ENCODE measurements around the gene PSMD11.
"Not testable (repeated sequence)": the region's sequence is repeated elsewhere in the genome, so short reads cannot be mapped to it uniquely, and the experiment has no call there.

The PSMD11 gene

DNA sequence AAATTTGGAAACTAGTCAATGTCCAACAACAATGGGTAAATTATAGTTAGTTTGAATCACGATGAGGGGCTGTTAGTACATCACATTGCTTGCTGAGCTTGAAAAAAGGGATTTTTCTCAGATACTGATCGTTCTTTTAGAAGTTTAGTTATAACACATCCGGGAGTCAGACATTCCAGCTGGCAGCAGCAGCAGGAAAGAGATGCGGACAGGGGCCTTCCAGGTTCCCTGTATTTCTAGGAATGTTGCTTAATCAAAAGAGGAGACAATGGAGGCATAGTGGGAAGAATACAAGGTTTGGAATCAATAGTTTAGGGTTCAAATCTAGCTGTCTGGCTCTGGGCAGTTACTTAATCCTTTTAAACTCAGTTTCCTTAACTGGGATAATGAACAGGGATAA is 70.3 kb downstream of the PSMD11 start:
- no peak for DNase-seq (ENCODE audit: low spot score)

GRCh38 chr17:32515677-32516383 is 71.5 kb downstream of the PSMD11 start:
- no peak for DNase-seq (ENCODE audit: low spot score)

DNA sequence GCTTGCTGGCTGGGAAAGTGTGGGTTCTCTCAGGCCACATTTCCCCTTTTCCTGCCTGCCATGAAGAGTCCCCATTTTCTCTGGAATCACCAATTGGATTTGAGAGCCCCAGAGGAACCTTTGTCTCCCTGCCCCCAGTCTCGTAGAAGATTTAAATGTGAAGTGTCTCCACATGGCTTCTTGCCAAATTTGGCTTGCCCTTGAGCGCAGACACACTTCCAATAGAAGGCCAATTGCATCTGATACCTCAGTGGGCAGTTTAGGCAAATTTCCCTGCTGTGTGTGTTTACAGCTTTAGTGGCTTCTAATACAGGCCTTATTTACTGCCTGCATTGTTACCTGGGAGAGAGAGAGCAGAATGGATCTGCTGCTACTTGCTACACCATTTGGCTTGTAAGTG is 72.1 kb downstream of the PSMD11 start:
- DNase-seq (ENCODE audit: low spot score) = no peak

- no peak for DNase-seq (ENCODE audit: low spot score)
Observed at GRCh38 chr17:32516940-32517701, 72.8 kb downstream of the PSMD11 start.

DNA sequence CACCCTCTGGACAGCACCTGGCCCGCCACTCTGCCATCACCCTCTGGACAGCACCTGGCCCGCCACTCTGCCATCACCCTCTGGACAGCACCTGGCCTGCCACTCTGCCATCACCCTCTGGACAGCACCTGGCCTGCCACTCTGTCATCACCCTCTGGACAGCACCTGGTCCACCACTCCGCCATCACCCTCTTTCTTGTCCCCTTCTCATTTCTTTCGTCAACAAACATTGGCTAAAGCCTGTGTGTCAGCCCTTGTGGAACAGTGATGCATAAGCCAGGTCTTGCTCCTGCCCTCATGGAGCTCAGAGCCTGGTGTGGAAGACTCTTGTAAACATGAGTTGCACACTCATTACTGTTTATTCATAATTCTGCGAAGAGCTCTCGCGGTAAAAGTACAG is 73.7 kb downstream of the PSMD11 start:
- no peak for DNase-seq (ENCODE audit: low spot score)

- no peak for DNase-seq (ENCODE audit: low spot score)
Observed at GRCh38 chr17:32518646-32519227, 74.4 kb downstream of the PSMD11 start.

DNA sequence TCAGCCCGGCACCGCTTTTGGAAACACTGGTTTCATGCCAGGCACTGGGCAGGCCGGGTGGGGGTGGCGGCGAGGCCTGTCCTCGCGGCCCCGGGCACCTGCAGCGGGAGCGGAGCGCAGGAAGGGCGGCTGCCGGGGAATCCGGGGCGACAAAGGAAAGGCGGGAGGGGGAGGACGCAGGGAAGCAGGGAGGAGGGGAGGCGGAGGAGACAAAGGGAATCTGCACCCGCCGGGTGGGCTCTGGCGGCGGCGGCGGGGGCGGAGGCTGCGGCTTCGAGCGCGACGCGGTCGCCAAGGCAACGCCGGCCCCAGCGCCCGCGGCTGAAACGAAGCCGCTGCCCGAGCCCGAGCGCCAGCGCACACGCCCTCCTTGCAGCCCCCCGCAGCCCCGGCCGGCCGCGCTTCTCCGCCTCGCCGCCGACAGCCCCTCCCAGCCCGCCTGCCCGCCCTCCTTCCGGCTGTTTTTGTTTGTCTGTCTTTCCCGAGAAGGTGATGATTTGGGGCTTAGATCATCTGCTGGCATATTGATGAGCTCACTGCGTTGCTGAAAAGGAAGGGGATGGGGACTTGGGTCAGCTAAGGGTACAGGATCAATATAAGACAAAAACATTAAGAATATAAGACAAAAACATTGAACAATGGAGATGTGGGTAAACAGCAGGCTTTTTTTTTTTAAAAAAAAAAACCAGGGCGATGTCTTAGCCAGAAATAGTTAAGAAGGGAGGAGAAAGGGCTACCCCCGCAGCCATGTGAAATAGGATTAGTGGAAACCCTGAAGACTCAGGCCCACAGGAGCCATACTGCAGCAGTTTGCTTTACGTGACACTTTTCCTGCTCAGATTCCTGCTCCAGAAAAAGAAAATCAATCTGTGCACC is 75.2 kb downstream of the PSMD11 start:
- DNase-seq (ENCODE audit: low spot score) = no peak

- DNase-seq (ENCODE audit: low spot score) = no peak
Observed at GRCh38 chr17:32520104-32520701, 75.9 kb downstream of the PSMD11 start.

- DNase-seq (ENCODE audit: low spot score) = no peak
Observed at GRCh38 chr17:32520737-32521404, 76.6 kb downstream of the PSMD11 start.

DNA sequence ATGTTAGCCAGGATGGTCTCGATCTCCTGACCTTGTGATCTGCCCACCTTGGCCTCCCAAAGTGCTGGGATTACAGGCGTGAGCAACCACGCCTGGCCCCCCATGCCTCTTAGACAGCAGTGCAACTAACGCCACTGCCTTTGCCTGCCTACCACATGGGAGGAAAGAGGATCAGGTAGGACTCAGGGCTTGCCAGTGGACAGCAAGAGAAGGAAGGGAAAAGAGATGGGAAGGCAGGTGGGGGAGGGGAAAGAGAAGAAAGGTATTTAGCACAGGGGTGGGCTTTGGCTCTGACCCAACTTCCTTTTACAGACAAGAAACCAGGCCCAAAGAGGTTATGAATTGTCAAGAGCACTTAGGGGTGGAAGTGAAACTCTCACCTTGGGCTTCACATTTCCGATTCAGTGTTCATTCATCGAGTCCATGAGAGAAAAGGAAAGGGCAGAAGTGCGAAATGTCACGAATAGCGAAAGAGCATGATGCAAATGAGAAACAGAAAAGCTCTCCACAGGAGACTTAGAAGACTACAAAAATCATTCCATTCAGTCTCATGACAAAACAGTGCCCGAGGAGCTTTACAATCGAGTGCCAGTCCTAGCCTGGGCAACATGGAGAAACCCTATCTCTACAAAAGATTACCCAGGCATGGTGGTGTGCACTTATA is 78.8 kb downstream of the PSMD11 start:
- no peak for DNase-seq (ENCODE audit: low spot score)

DNA sequence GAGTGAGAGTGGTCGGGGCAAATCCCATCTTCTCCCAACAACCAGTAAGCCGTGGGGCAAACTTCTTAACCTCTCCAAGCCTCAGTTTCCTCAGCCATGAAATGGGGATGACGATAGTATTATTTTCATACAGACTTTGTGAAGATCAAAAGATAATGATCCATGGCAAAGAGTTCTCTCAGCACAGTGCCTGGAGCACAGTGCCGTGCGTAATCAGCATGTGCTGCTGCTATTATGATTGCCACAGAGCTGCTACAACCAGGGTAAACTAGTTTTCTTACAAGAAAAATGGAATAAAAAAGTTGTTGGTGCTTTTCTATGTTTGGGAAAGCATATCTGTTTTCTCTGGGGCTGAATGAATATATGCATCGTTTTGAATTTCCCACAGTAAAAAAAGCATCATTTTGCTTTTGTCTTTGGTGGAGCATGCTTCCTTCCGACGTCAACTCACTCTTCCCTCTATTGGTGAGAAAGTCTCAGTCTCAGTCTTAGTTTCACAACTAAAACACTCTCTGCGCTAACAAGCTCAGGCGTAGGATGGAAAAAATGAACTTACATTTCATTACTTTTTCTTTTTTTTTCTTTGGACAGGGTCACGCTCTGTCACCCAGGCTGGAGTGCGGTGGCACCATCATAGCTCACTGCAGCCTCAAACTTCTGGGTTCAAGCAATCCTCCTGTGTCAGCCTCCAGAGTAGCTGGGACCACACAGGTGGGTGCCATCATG is 79.7 kb downstream of the PSMD11 start:
- DNase-seq (ENCODE audit: low spot score) = no peak

GRCh38 chr17:32524553-32524880 is 80.2 kb downstream of the PSMD11 start:
- DNase-seq (ENCODE audit: low spot score) = not testable (repeated sequence)

DNA sequence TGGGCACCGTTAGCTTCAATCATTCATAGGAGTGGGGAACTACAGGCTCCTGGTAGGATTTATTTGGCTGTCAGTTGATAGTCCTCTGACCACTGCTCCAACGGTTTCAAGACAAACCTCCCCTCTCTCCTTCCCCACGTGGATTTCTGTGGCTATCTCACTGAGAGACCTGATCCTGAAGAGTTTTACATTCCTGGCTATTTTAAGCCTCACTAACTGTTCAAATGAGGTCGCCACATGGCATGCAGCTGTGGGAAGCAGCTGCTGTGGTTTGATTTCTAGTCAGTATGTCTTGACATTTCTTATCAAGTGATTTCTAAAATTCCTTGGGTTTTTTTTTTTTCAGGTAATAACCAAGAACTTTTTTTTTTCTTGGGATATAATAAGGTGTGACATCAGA is 80.8 kb downstream of the PSMD11 start:
- no peak for DNase-seq (ENCODE audit: low spot score)

- DNase-seq (ENCODE audit: low spot score) = no peak
Observed at GRCh38 chr17:32527146-32527545, 82.8 kb downstream of the PSMD11 start.

- DNase-seq (ENCODE audit: low spot score) = no peak
Observed at GRCh38 chr17:32528825-32529224, 84.5 kb downstream of the PSMD11 start.

GRCh38 chr17:32529604-32530003 is 85.3 kb downstream of the PSMD11 start:
- DNase-seq (ENCODE audit: low spot score) = no peak
